Hepatocyte (in vitro differentiated cells): ENCODE results near the gene ZNF653. TPM values are rescaled to one million over a fixed set of nuclear protein-coding genes. Genes with fewer than 3 reads are reported as not detected.

Experiments
- DNase-seq: peaks from one replicate; pipeline ENCODE4 v3.0.0-alpha.2; 2016; ENCODE audit warnings: low spot score
- H2AFZ ChIP-seq: fragments of 200-600 bp; sonication (generic); 2 replicates; pipeline ENCODE4 v1.6.0; 2016; ENCODE audit warnings: antibody characterized with exemption, mild to moderate bottlenecking
- H3K27ac ChIP-seq: fragments of 200-600 bp; sonication (generic); 2 replicates; pipeline ENCODE4 v1.5.1; 2016; ENCODE audit warnings: mild to moderate bottlenecking
- H3K27me3 ChIP-seq: fragments of 200-600 bp; sonication (generic); 2 replicates; pipeline ENCODE4 v1.6.1; 2016
- H3K36me3 ChIP-seq: fragments of 200-600 bp; sonication (generic); replicated peaks from 2 replicates; pipeline ENCODE4 v1.5.1; 2016; ENCODE audit warnings: low read depth; ENCODE audit not compliant: insufficient read depth
- H3K4me1 ChIP-seq: fragments of 200-600 bp; sonication (generic); 2 replicates; pipeline ENCODE4 v1.5.1; 2016; ENCODE audit warnings: mild to moderate bottlenecking, moderate library complexity; ENCODE audit not compliant: insufficient read depth
- H3K4me2 ChIP-seq: fragments of 200-600 bp; sonication (generic); 2 replicates; pipeline ENCODE4 v1.6.0; 2016
- H3K4me3 ChIP-seq: fragments of 200-600 bp; sonication (generic); 2 replicates; pipeline ENCODE4 v1.5.1; 2016; ENCODE audit warnings: mild to moderate bottlenecking
- H3K79me2 ChIP-seq: fragments of 200-600 bp; sonication (generic); 2 replicates; pipeline ENCODE4 v1.6.0; 2017; ENCODE audit warnings: mild to moderate bottlenecking
- H3K9me2 ChIP-seq: fragments of 200-600 bp; sonication (generic); replicated peaks from 2 replicates; pipeline ENCODE4 v1.6.0; 2017; ENCODE audit warnings: mild to moderate bottlenecking; ENCODE audit not compliant: insufficient read depth
- H3K9me3 ChIP-seq: fragments of 200-600 bp; sonication (generic); 2 replicates; pipeline ENCODE4 v1.5.1; 2016; ENCODE audit warnings: low read depth, mild to moderate bottlenecking
- H4K20me1 ChIP-seq: fragments of 200-600 bp; sonication (generic); 2 replicates; pipeline ENCODE4 v1.6.0; 2016; ENCODE audit warnings: mild to moderate bottlenecking; ENCODE audit not compliant: insufficient read depth, poor library complexity, severe bottlenecking
- EZH2 ChIP-seq: fragments of 200-600 bp; sonication (generic); IDR thresholded peaks from 2 replicates; pipeline ENCODE4 v1.6.1; 2016; ENCODE audit warnings: antibody characterized with exemption, mild to moderate bottlenecking, borderline replicate concordance
- EZH2phosphoT487 ChIP-seq: fragments of 200-600 bp; sonication (generic); IDR thresholded peaks from one replicate; pipeline ENCODE4 v1.6.1; 2018; ENCODE audit warnings: antibody characterized with exemption, mild to moderate bottlenecking, low read depth, moderate library complexity; ENCODE audit not compliant: unreplicated experiment, severe bottlenecking
- WGBS: methylation state at CpG from one replicate; pipeline ENCODE4 v1.1.6; 2016; ENCODE audit warnings: low lambda C conversion rate; ENCODE audit errors: missing lambda C conversion rate; 5-methylcytosine and 5-hydroxymethylcytosine counted together
- polyA plus RNA-seq: library from polyadenylated mRNA; unstranded; fragments of >200 nt; fragmentation: Nextera tagmentation; extraction: Ambion mirVana; gene quantifications from 2 replicates; pipeline ENCODE4 v1.2.1, GENCODE V29; 2016
- total RNA-seq: library from RNA; depleted of rRNA; stranded (reverse); fragments of >200 nt; gene quantifications from 2 replicates; pipeline ENCODE4 v1.2.3, GENCODE V29; 2014
- TF ChIP-seq, protein P1 (sequence below): fragments of 200-600 bp; sonication (generic); IDR thresholded peaks from 2 replicates; pipeline ENCODE4 v1.5.1; 2016; ENCODE audit warnings: antibody characterized with exemption, mild to moderate bottlenecking; ENCODE audit not compliant: poor library complexity

ZNF653 gene
- total and polyA plus RNA-seq, 2 experiments from 2014 or later = 8.4 to 9.6 TPM

DNA sequence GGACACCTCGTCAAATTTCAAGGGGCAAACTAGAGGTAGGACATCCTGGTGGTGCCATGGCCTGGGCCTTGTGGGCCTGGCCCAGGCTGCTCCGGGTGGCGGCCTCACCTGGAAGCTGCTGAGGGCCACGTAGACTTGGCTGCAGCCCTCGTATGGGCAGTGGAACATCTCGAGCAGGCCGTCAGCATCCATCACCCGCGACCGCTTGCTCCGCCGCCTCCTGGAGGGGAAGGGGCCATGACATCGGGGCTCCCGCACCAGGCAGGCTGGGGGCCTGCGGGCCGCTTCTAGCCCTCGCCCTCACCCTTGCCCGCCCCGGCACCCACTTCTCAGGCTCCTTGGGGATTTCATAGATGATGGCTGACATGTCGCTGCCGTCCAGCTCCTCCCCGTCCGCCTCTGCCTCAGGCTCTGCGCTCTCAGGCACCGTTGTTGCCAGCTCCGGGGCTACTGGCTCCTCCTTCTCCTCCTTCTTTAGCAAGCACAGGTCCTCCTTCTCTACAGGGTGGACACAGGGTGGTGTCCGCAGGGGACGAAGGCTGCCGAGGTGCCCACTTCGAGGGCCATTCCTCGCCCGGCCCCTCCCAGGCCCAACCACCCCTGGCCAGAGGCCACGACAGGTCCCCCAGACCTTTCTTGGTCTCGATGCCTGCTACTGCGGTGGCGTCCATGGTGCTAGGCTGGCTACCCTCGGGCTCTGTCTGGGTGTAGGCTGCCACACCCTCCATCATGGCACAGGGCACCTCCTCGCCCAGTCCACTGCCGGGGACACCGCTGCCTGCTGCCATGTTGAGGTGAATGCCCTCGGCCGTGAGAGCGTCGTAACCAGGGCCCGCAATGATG is 18.8 kb downstream of the ZNF653 start:
- H3K9me2 ChIP-seq = no peaks in the 10 kb centered on the region
- H3K4me2 ChIP-seq = no peak overlapping the region
- H3K27me3 ChIP-seq = peaks cover 13% of the 10 kb centered on the region
- H3K4me1 ChIP-seq = peaks cover 5% of the 10 kb centered on the region
- no peak for DNase-seq
- no peak overlapping the region for H3K4me3 ChIP-seq
- H3K79me2 ChIP-seq = no peaks in the 10 kb centered on the region
- no peaks in the 10 kb centered on the region for H3K9me3 ChIP-seq
- H4K20me1 ChIP-seq = no peaks in the 10 kb centered on the region
- 95% methylated on average over 44 of the region's 45 CpGs for WGBS
- TF ChIP-seq, protein P1, sequence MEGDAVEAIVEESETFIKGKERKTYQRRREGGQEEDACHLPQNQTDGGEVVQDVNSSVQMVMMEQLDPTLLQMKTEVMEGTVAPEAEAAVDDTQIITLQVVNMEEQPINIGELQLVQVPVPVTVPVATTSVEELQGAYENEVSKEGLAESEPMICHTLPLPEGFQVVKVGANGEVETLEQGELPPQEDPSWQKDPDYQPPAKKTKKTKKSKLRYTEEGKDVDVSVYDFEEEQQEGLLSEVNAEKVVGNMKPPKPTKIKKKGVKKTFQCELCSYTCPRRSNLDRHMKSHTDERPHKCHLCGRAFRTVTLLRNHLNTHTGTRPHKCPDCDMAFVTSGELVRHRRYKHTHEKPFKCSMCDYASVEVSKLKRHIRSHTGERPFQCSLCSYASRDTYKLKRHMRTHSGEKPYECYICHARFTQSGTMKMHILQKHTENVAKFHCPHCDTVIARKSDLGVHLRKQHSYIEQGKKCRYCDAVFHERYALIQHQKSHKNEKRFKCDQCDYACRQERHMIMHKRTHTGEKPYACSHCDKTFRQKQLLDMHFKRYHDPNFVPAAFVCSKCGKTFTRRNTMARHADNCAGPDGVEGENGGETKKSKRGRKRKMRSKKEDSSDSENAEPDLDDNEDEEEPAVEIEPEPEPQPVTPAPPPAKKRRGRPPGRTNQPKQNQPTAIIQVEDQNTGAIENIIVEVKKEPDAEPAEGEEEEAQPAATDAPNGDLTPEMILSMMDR = no peak
- TF ChIP-seq EZH2phosphoT487 (no peak), EZH2 (no peak)
- no peaks in the 10 kb centered on the region for H3K36me3 ChIP-seq
- no peak overlapping the region for H3K27ac ChIP-seq
- H2AFZ ChIP-seq = no peak overlapping the region

DNA sequence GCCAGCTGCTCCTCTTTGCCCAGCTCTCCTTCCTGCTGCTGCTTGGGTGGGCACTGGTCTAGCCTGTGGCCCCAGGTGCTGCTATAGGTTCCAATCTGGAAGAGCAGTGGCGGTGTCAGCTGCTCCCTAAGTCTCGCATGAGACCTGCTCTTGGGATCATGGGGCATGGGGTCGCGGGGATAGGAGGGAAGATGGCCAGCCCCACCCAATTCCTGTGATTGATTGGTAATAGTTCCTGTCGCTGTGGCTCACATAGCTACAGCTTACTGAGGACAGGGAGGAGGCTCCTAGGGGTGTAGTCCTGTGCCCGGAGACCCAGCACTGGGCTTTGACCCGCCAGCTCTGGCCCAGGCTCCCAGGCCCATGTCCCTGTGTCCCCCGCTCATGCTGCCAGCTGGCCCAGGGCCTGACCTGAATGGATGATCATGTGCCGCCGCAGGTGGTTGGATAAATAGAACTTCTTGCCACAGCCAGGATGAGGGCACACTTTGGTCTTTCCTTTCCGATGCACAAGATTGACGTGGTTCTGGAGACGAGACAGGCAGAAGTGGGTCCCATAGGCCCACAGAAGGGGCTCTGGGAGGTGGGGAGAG is 20.3 kb downstream of the ZNF653 start:
- Histone ChIP-seq H3K36me3 (no peaks in the 10 kb centered on the region), H4K20me1 (no peaks in the 10 kb centered on the region), H3K27me3 (peaks cover 29% of the 10 kb centered on the region), H3K9me2 (no peaks in the 10 kb centered on the region), H3K27ac (no peak overlapping the region), H3K4me3 (no peak overlapping the region), H3K4me1 (peaks cover 5% of the 10 kb centered on the region), H3K9me3 (no peaks in the 10 kb centered on the region), H3K79me2 (no peaks in the 10 kb centered on the region), H2AFZ (no peak overlapping the region), H3K4me2 (no peak overlapping the region)
- WGBS = 95% methylated on average over 13 of the region's 13 CpGs
- DNase-seq = no peak
- TF ChIP-seq, protein P1 = no peak
- TF ChIP-seq EZH2 = no peak
- TF ChIP-seq EZH2phosphoT487 = no peak

DNA sequence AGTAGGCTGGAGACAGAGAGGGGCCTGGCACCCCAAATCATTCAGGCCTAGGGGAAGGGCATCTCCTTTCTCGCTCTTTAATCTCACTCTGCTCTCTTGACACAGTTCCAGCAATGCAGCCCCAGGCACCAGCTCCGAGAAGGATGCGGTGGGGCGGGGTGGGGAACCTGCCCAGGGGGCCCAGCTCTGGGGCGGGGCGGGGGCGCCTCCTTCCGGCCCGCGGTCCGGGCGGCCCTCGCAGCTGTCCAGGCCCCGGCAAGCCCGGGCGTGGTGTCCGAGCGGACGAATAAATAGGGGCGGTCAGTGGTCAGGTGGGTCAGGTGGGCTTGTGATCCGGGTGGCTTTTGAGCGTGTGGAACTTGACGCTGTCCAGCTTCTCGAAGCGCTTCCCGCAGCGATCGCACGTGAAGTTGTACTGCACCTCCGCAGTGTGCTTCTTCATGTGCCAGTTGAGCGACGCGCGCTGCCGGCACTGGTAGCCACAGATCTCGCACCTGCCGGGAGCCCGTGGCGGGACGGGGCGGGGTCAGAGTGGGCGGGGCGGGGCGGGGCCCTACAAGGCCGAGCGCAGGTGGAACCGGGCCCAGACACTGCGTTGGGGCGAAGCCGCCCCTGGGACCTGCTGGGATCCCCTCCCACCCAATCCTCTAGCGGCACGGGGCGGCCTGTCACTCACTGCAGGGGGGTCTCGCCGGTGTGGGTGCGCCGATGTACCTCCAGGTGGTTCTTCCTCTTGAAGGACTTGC is 22.1 kb downstream of the ZNF653 start:
- no peaks in the 10 kb centered on the region for H3K79me2 ChIP-seq
- peaks cover 47% of the 10 kb centered on the region for H3K27me3 ChIP-seq
- H3K4me1 ChIP-seq = peaks cover 5% of the 10 kb centered on the region
- no peak overlapping the region for H3K27ac ChIP-seq
- no peaks in the 10 kb centered on the region for H3K9me3 ChIP-seq
- H3K4me3 ChIP-seq = no peak overlapping the region
- TF ChIP-seq EZH2 (no peak), EZH2phosphoT487 (no peak)
- TF ChIP-seq, protein P1 = no peak
- H3K4me2 ChIP-seq = no peak overlapping the region
- H2AFZ ChIP-seq = no peak overlapping the region
- 94% methylated on average over 29 of the region's 57 CpGs for WGBS
- H3K9me2 ChIP-seq = no peaks in the 10 kb centered on the region
- DNase-seq = no peak
- H3K36me3 ChIP-seq = no peaks in the 10 kb centered on the region
- no peaks in the 10 kb centered on the region for H4K20me1 ChIP-seq
